Stimulated activated CD4-positive, alpha-beta T cell treated with anti-CD3 and anti-CD28 coated beads, Interleukin-15, amount 100 ng/mL, for 24 hours (primary cell): ENCODE measurements around the gene RBFOX1.

Experiments used
- DNase-seq: peaks from one replicate; pipeline ENCODE4 v3.0.0-alpha.2; 2020

RBFOX1 gene

DNA sequence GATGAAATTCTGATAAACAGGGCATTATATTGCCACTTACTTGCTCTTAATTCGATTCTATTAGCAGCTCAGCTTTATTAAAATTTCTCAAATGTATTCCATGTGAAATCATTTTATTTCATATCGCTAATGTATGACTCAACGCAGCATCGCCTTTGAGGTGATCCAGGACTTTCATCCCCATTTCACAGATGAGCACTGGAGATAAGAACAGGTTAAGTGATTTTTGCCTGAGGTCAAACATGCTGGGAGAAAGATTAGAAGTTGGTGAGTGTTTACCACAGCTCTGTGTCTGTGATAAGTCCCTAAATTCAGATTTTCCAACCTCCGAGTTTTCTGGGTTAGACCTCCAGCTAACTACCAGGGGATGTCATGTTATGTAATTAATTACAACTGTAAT, 43.6 kb downstream of the RBFOX1 start:
- DNase-seq, result no peak

DNA sequence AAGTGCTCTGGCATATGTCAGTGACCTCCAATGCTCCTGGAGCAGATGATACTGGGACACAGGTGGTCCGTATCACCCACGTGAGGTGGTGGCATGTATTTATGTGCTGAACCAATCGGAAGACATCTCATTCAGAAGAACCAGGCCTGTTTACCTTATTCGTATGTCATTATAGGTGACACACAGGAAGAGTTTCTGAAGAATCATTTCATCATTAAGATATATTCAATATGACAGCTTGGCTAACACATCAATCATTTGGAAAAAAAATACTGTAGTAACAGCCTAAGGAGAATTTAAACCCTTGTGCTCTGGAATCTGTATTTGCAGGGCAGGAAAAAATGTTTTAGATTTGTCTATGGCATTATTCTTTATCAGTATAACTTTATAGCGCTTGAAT, 44.6 kb downstream of the RBFOX1 start:
- DNase-seq, result no peak

GRCh38 chr16:7378024-7378695, 45.5 kb downstream of the RBFOX1 start:
- no peak for DNase-seq

- DNase-seq, result no peak
Observed at GRCh38 chr16:7380441-7380840, 47.8 kb downstream of the RBFOX1 start.

- no peak for DNase-seq
Observed at GRCh38 chr16:7380911-7381310, 48.3 kb downstream of the RBFOX1 start.

GRCh38 chr16:7381671-7382070, 49.0 kb downstream of the RBFOX1 start:
- no peak for DNase-seq

GRCh38 chr16:7382521-7382920, 49.9 kb downstream of the RBFOX1 start:
- DNase-seq, result no peak

DNA sequence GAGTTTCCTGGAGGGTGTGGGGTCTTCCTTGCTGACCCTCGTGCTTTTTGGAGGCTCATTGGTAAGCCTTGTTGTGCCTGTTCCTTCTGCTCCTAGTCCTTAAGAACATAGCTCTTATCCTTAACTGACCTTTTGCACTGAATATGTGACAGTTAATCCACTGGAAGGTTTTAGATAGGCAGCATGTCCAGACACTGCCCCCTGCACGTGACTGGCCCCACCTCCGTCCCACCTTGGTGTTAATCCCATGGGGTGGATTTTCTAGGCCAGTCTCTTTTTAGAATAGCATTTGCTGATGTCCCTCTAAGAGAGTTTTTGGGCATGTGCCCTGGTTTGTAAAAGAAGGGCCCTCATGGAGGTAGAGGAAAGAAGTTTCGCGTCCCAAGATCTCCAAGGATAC, 58.3 kb downstream of the RBFOX1 start:
- no peak for DNase-seq

- DNase-seq, result no peak
Observed at GRCh38 chr16:7391694-7392093, 59.0 kb downstream of the RBFOX1 start.

- DNase-seq, result no peak
Observed at GRCh38 chr16:7392206-7392605, 59.6 kb downstream of the RBFOX1 start.

- no peak for DNase-seq
Observed at GRCh38 chr16:7393680-7394079, 61.0 kb downstream of the RBFOX1 start.

DNA sequence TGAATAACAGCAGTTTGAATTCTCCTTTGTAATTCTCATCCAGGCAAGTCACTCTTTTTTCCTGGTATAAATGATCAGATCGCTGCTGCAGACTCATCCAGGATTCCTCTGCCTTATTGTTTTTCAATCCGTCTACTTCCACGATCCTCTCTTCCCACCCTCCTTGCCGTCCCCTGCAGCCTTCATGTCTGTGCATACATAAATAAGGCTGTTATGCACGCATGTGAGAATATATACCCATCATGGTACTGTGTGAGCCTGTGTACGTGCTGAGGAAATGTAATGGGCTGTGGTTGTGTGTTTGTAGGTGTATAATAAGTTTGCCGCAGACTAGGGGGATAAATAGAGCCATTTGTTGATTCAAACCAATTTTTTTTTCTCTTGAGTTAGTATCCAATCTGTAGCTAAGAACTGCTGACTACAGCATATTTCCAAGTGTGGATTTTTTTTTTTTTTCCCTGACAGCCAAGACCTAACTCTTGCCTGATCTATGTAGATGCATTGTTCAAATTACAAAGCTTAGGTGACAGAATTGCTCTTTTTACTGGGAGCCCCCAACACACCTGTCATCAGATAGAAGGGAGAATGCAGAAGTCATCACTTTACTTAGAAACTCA, 62.2 kb downstream of the RBFOX1 start:
- DNase-seq, result no peak

- no peak for DNase-seq
Observed at GRCh38 chr16:7397901-7398300, 65.3 kb downstream of the RBFOX1 start.

DNA sequence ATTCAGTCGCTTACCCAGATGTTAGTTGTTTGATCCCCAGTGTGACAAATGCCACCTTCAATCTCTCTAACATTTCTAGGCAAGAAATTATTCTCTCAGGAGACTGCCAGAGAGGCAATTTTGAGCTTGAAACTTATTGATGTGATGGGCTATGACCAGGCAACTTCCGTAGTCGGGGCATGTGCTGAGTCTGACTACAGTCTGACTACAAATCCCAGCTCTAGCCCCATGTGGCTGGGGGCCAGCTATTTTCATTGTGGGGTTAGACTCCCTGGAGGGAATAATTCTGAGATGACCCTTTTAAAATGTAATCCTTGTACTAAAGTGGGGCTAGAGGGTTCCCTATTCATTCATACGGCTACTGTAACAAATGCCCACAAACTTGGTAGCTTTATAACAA, 65.9 kb downstream of the RBFOX1 start:
- no peak for DNase-seq

- no peak for DNase-seq
Observed at GRCh38 chr16:7399296-7399695, 66.7 kb downstream of the RBFOX1 start.

DNA sequence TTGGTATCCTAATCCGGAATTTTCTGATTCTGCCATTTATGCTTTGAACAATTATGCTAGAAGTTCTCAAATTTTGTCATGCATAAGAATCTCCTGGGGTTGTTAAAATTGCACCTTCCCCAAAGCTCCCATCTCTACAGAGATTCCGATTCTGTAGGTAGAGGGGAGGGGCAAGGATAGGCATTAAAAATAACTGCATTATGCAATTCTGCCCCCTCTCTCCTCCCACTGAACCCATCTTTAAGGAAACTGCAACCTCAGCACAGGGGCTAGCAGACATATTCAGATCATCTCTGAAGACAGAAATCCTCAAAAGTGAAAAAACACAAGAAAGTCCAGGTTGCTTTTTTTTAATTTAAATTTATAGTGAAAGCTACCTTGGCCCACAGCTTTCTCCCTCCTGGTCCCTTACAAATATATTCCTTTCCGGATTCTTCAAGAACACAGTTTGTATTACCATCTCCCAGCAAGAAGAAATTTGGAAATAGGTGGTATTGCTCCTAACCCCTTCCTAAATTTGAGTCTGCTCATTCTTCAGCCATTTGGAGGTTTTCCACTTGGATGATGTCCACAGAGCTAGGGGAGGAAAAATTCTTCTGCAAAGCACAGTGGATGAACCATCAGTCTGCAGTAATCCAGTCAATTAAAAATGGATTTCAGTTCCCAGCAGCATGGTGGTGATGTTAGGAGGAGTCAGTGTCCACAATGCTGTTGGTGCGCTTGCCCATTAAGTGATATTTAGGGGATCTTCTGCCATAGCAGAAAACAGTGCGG, 67.7 kb downstream of the RBFOX1 start:
- DNase-seq, result no peak

- DNase-seq, result no peak
Observed at GRCh38 chr16:7404217-7404616, 71.6 kb downstream of the RBFOX1 start.

- DNase-seq, result no peak
Observed at GRCh38 chr16:7405166-7405565, 72.5 kb downstream of the RBFOX1 start.

- no peak for DNase-seq
Observed at GRCh38 chr16:7408700-7409365, 76.2 kb downstream of the RBFOX1 start.

- no peak for DNase-seq
Observed at GRCh38 chr16:7419441-7419840, 86.8 kb downstream of the RBFOX1 start.

GRCh38 chr16:7420079-7420478, 87.4 kb downstream of the RBFOX1 start:
- no peak for DNase-seq

GRCh38 chr16:7420843-7421242, 88.2 kb downstream of the RBFOX1 start:
- DNase-seq, result no peak

DNA sequence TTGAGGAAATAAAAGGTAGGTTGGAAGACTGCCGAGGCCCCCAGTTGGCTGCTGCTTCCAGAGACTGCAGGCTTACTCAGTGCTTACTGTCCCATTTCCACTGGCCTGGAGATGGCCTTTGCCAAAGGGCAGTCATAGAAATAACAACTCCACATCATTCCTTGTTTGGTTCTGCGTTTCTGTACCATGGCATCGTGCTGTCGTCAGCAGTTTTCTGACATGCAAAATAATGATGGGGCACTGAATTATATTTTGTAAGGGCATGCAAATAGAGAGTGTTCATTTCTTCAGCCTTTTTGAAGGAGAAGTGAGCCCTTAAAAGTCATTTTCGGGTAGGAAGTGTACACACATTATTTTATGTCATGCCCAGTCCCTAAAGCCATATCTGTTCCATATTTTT, 88.9 kb downstream of the RBFOX1 start:
- DNase-seq, result no peak
